Activated CD8-positive, alpha-beta memory T cell treated with anti-CD3 and anti-CD28 coated beads, Interleukin-2, amount 50 U/mL, for 1 hour (primary cell): Measurements from ENCODE around the gene NOXRED1.

ENCODE experiments used
- DNase-seq: peaks from one replicate; pipeline ENCODE4 v3.0.0-alpha.2; 2020; ENCODE audit errors: extremely low read depth

NOXRED1 gene

DNA sequence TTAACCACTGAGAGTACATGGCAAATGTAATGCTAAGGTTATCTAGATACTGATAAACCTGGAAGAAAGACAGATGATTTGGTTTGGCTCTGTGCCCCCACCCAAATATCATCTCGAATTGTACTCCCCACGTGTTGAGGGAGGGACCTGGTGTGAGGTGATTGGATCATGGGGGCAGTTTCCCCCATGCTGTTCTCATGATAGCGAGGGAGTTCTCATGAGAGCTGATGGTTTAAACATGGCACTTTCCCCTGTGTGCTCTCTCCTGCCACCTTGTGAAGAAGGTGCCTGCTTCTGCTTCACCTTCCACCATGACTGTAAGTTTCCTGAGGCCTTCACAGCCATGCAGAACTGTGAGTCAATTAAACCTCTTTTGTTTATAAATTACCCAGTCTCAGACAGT, 14.2 kb downstream of the NOXRED1 start:
- no peak for DNase-seq

DNA sequence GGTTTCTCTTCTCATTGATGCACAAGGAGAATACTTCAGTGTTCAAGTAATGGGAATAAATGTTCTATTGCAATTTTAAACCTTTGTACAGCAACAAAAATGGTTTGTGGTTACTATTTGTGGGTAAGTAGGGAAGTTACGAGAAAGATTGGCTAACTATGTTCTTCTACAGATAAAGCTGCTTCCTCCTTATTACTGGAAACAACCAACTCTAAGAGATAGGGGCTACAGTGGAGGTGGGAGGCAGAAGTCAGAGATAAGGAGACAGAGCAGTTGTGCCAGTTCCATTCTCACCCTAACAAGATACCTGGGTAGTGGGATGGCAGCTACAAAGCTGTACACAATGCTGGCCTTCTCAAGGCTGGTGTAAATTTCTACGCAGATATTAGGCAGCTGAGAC, 16.2 kb downstream of the NOXRED1 start:
- no peak for DNase-seq

DNA sequence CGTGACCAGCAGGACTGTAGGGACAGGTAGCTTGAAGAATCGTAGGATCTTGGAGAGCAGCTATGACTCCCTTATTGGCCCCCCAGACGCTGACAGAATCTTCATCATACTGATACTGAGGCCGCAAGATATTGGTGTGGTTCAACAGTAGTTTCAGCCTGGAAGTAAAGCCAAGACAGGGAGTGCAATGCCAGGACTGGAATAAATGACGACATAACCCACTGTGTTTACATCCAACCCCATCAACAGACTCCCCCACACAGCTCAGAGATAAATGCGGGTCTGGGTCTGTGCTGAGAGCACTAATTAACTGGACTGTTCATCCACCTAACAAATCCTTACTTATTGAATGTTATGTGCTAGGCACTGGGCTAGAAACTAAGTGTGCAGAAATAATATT, 16.6 kb downstream of the NOXRED1 start:
- no peak for DNase-seq

DNA sequence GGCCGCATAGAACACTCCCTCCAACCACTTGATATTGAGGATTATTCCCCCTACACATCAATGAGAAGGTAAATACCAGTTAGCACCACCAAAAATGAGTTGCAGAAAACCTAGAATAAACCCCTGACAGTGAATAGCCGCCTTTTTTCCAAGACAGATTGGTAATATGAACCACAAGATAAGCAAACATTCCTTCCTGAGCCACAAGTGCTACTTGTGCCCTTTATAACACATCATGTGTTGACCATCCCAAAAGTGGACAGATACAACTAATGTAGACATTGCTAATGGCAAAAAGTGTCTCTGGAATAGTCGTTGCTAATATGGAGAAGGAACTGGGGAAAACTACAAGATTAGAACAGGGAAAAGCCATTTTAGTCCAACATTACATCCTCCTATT, 17.2 kb downstream of the NOXRED1 start:
- no peak for DNase-seq

DNA sequence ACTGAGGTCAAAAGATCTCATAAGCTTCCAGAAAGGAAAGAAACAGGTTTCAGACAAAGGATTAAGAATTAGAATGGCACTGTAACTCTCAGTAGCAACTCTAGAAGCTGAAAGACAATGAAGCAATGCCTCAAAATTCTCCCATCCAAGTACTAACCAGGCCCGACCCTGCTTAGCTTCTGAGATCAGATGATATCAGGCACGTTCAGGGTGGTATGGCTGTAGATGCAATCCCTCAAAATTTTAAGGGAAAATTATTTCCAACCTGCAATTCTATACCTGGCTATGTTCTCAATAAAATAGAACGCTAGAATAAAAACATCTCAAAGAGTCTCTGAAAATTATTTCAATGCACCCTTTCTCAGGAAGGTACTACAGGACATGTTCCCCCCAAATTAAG, 19.6 kb downstream of the NOXRED1 start:
- DNase-seq = no peak

DNA sequence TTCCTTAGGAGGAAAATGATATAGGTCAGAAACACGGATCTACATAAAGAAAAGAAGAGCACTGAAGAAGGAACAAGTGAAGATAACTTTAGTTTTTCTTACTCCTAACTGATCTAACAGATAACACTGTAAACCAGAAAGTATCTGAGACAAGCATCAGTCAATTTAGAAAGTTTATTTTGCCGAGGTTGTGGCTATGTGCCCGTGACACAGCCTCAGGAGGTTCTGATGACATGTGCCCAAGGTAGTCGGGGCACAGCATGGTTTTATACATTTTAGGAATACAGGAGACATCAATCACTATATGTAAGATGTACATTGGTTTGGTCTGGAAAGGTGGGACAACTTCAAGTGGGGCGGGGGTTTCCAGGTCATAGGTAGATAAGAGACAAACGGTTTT, 23.1 kb downstream of the NOXRED1 start:
- no peak for DNase-seq

DNA sequence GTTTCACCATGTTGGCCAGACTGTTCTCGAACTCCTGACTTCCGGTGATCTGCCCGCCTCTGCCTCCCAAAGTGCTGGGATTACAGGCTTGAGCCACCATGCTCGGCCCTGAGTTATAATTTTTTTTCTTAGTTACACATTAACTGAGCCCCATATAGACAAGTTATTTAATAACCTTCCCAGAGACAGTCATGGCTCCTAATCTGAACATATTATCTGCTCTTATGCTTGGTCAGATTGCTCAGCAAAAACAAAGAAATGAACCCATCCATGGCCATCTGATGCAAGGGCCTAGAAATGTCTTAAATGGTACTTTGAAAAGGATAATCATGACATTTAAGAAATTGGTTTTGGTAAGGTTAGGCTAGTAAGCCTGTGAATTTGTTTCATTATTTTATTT, 33.1 kb downstream of the NOXRED1 start:
- DNase-seq = no peak

DNA sequence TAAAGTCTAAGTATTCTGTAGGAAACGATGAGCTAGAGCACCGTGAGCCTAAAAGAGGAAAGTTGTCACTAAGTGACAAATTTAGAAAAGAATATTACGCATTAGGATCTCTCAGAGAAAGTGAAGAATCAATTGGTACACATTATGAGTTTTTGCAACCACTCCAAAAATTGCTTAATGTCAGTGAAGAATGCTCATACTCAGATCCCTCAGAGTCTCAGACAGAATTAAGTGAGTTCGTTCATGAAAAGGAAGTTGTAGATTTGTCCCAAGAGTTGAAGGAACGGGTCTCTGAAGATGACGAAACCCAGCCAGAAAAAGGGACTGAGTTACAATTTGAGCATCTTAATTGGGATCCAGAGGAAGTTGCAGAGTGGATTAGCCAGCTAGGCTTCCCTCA, 44.6 kb downstream of the NOXRED1 start:
- DNase-seq = no peak

DNA sequence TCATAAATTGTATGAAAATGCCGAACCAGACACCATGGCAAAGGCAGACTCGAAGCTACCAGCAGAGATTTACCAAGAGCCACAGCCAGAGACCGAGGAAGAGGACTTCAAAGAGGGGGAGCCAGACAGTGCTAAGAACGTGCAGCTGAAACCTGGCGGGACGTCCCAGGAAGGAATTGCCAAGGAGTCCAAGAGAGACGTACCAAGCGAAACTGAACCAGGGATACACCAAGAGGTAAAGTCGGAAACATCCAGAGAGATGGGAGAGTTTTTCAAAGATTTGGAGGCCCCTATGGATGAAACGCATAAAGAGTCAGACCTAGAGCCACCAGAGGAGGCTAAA, 45.9 kb downstream of the NOXRED1 start:
- DNase-seq = no peak

DNA sequence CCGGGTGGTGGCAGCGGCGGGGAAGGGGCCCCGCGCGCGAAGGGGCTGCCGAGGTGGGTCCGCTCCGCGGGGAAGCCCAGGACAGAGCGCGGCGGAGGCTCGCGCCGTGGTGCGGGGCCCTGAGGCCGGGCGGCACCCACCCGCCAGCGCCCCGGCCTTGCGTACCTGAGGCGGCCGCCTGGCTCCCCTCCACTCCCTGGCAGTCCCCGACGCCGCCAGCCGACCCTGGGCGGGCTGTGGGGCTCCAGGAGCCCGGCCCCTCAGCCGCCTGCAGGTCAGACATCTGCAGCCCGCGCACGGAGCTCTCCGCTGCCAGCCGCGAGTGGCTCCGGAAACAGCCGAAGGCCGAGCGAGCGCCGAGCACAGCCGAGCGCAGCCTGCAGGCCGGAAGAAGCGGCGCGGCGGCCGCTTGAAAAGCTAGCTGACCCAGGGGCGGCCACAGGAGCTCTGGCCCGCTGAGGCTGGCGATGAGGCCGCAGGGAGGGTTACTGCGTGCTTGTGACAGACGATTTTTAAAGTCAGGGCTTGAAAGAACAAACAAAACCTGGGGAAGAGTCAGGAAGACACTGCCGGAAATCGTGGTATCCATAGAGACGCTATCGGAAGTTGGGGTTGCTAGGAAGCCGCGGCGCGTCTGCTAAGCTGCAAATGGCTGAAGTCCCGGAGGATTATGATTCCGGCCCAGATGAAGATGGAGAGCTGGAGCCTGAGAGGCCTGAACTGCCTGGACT, 46.4 kb downstream of the NOXRED1 start, which contains the start of the genes SAMD15 and TMED8:
SAMD15 (plus strand) TSS at position 609 of the 731 bp plus-strand sequence; CDS start at position 649, 40 bp downstream.
TMED8 (minus strand) TSS at position 324 of the 731 bp plus-strand sequence; CDS start at position 283, 41 bp downstream.
- peak; percentile 41 for DNase-seq

DNA sequence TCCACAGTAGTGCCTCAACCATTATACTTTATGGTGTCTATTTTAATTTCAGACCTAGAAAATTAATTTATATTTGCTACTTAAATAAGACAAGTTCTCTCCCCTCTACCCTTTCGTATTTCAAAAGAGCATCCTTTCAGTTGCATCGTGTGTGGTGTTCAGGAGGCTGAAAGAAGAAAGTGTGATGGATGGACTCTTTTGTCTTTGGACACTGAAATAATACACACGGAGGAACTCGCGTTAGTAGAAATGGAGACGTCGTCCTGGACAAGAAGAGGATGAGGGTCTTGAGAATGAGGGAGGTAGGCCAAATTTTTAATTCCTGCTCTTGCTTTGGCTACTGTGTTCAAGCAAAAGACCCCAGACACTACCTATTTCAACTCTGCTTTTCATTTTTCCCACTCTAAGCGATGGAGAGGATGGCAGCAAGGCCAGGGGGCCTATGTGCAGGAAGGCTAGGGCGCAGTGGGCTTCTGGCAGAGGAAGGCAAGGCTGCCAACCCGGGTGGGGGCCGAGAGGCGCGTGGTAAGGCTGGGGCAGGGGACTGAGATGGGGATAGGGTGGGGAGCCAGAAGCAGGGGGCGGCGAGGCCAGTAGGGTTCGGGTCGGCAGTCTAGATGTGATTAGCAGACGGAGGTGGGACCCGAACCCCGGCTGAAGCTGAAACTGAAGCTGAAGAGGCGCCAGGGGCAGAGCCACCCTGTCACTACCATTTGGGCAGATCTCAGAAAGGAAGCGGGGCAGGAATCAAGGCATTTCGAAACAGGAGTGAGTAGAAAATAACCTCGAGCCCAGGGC, 47.2 kb downstream of the NOXRED1 start:
- DNase-seq = no peak

DNA sequence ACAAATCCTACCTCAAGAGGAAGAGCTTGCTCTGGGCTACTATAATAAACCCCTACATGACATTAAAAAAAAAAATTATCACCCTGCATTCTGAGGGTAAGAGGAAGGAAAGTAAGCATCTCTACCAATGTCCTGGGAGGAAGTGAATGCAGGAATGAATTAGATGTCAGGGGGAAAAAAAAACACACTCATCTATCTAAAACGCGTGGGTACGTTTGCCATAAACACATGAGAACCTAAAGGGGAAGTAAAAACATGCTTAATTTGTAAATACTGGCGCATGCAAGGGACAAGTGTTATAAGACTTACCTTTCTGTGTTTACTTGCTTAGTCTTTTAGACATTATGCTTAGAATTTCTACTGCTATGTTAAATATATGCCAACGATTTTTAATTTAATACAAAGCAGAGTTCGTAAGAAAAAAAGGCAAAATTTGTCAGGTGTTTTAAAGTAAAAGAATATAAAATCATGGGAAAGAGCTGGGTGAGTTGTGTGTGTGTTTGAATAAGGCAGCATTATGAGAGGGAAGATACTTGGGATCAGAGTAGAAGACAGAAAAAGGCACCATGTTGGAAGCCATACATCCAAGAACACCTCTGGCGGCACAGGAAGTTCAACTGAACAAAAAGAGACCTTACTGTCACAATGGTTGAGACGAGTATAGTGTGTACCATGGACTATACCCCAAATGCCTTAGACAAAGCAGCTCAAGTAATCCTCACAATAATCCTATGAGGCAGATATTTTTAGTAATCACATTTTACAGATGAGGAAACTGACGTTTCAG, 48.0 kb downstream of the NOXRED1 start:
- DNase-seq = no peak

DNA sequence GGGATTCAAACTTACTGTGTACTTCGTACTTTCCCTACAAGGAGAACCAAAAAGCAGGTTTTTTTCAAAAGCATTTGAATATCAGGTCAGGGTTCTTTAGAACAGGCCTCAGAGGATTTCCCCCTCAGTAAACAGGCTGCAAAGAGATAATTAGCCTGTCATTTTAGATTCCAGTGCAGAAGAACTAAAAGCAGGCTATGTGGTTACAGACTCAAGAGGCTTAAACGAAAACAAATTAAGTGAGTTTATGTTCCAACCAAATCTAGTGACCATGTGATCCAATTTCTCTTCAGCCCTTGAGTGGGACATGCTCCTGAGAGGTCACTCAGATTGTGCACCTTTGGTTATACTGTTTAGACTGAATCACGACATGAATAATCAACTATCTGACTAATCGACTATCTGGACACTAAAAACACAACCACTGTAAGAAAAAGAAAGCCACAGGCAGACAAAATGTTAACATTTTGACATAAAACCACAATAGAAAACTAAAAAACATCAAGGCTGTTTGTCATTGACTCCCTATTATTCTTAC, 51.0 kb downstream of the NOXRED1 start:
- no peak for DNase-seq

DNA sequence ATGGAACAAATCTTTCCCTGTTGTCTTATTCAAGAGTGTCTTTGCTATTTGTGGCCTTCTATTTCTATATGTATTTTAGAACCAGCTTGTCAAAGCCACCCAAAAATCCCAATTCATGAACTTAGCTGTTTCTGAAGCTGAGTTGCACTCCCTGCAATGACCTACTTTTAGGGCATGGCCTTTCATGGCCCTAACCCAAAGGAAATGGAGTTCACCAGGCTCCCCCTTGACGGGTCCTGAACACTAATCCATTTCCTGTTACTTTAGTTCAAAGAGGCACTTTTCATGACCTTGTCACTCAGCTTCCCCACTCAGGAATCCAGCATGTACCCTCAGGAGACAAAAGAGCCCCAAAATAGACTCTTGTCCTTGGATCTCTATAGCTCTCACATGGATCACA, 54.0 kb downstream of the NOXRED1 start:
- no peak for DNase-seq

DNA sequence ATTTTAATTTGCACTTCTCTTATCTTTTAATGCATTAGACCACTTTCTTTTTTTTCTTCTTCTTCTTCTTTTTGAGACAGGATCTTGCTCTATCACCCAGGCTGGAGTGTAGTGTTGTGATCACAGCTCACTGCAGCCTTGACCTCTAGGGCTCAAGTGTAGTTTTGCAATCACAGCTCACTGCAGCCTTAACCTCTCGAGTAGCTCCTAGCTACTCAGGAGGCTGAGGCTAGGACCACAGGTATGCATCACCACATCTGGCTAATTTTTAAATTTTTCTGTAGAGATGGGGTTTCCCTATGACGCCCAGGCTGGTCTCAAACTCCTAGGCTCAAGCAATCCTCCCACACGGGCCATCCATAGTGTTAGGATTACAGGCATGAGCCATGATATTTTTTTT, 59.2 kb downstream of the NOXRED1 start:
- DNase-seq = no peak

DNA sequence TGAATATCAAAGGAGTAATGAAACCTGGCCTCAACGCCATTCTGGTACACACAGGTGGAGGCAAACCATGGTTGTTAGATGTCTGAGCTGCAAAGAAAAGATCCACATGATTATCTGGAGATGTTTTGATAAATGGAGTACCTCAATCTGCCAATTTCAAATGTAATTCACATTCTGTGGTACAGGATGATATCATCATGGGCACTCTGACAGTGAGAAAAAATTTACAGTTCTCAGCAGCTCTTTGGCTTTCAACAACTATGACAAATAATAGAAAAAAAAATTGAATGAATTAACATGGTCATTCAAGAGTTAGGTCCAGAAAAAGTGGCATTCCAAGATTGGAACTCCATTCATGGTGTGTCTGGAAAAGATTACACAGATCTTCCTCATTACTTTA, 63.7 kb downstream of the NOXRED1 start:
- no peak for DNase-seq

DNA sequence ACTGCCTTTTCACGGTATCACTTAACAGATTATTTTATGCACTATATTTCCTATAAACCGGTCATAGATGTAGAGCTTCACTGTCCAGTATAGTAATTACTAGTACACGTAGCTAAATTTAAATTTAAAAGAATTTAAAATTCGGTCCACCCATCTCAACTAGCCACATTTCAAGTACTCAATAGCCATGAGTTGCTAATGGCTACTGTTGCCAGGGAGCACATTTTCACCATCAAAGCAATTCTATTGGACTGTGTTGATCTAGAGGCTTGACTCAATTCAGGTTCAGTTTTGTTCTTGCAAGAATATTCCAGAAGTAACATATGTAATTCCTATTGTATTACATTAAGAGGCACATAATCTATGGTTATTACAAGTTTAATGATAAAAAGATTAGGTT, 66.4 kb downstream of the NOXRED1 start:
- no peak for DNase-seq

DNA sequence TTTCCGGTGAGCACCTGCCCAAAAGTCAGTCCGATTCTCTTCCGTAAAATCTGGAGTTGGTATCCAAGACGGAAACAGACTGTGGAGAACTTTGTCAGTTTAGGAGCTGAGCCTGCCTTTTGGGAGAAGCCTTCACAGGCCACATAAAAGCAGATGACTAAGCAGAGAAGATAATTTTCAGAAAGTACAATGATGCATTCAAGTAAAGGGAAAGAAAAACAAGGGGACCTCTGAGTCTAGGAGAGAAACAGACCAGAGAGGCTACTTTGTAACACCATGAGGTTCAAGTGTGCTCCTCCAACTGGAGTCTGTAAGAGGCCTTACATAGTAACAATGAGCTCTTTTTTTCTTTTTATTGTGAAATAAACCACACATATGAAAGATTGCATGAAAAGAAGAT, 67.5 kb downstream of the NOXRED1 start:
- DNase-seq = no peak

DNA sequence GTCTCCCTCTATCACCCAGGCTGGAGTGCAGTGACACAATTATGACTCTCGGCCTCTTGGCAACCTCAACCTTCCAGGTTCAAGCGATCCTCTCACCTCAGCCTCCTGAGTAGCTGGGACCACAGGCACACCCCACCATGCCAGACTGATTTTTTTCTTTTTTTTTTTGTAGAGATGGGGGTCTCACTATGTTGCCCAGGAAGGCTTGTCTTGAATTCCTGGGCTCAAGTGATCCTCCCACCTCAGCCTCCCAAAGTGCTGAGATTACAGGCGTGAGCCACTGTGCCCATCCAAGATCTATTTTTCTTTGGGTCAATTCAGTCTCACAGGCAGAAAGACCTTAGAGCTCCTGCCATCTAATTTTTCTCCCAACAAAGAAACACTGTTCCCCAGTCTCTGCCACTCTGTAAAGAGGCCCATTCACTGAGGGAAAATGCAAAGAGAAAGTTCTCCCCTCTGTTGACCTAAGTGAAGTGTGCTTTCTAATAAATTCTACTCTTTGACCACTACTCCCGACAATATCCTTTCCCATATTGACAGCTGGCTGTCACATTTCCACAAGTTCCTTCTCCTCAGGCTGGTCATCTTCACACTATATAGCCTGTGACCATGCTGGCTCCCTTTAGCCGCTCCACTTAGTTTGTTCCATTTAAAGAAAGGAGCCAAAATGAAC, 69.7 kb downstream of the NOXRED1 start:
- DNase-seq = no peak

DNA sequence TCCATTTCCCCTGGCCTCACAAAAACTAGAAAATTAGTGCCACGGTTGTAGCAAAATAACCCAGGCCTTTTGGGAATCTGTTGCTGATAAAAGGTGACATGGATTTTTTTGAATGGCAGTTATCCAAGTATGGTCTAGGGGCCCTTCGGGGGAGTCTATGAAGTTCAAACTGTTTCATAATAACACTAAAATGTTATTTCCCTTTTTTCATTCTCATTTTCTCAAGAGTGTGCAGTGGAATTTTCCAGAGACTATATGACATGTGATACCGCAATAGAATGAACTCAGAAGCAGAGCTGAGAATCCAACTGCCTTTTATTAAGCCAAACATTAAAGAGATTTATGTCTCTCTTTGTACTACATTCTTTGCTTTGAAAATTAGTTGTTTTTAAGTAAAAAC, 75.6 kb downstream of the NOXRED1 start:
- no peak for DNase-seq

DNA sequence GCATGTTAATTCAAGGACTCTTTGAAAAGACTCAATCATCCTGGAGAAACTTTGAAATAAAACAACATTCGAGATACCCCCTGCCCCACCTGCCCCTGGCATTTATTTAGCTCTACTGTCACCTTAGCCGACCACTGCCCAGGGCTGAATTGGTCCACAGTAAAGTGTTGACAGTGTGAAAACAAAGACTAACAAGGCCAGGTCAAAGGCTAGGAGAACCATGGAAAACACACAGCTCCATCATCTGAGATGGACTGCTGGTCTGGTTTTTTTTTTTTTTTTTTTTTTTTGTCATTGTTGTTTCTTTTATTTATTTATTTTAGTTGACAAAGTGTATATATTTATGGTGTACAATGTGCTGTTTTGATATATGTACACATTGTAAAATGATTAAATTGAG, 76.8 kb downstream of the NOXRED1 start:
- no peak for DNase-seq
